Measurements from ENCODE around the gene TSKU. TPM values are rescaled to one million over a fixed set of nuclear protein-coding genes. Genes with fewer than 3 reads are reported as not detected.

Gene TSKU
- total and polyA plus RNA-seq, 2 donors (not counting 1 experiment from before 2014, with no cell fraction given), result 5.0 to 10.6 TPM

GRCh38 chr11:76750746-76751145 is 32.4 kb upstream of the TSKU start:
- H3K79me2 ChIP-seq (ENCODE audit: control insufficient read depth, insufficient read depth, low read length), result no peaks in the 10 kb centered on the region
- DNase-seq (ENCODE audit: low read depth in 2 of 2), result no peak
- H3K4me1 ChIP-seq (ENCODE audit: control insufficient read depth, extremely low read depth, insufficient read depth, low read length), result peaks cover 12% of the 10 kb centered on the region
- H3K9me3 ChIP-seq (ENCODE audit: control insufficient read depth, insufficient read depth, low read depth, low read length), result no peaks in the 10 kb centered on the region
- H2AFZ ChIP-seq (ENCODE audit: low read length), result no peak overlapping the region
- H3K4me3 ChIP-seq (replicated peaks in 1 of 4; ENCODE audit: control extremely low read depth in 1 of 4, insufficient read depth in 1 of 4, low read depth in 3 of 4, low read length in 4 of 4), result no peak overlapping the region
- H3K27ac ChIP-seq (ENCODE audit: insufficient read depth, low read length), result no peak overlapping the region
- peaks cover 2% of the 10 kb centered on the region for H3K27me3 ChIP-seq (ENCODE audit: control insufficient read depth, insufficient read depth, low read length)
- no peaks in the 10 kb centered on the region for H4K20me1 ChIP-seq (ENCODE audit: control insufficient read depth, extremely low read depth, insufficient read depth, low read length)
- no peak overlapping the region for H3K4me2 ChIP-seq (ENCODE audit: extremely low read depth, insufficient read depth, low read length)
- no peak for TF ChIP-seq CTCF (conservative IDR thresholded peaks at IDR 0.05 in 1 of 2, IDR thresholded peaks at IDR 0.05 in 1 of 2; ENCODE audit: low read depth in 1 of 2, low read length in 2 of 2)
- TF ChIP-seq EZH2 (IDR thresholded peaks at IDR 0.05; ENCODE audit: low read length, missing control alignments), result no peak
- no peak overlapping the region for H3K9ac ChIP-seq (ENCODE audit: insufficient read depth, low read length)
- H3K36me3 ChIP-seq (ENCODE audit: control insufficient read depth, insufficient read depth, low read length), result no peaks in the 10 kb centered on the region

- TF ChIP-seq EZH2 (IDR thresholded peaks at IDR 0.05; ENCODE audit: low read length, missing control alignments) (no peak), CTCF (conservative IDR thresholded peaks at IDR 0.05 in 1 of 2, IDR thresholded peaks at IDR 0.05 in 1 of 2; ENCODE audit: low read depth in 1 of 2, low read length in 2 of 2) (no peak)
These were observed 30.6 kb upstream of the TSKU start for GRCh38 chr11:76752321-76753143.

DNA sequence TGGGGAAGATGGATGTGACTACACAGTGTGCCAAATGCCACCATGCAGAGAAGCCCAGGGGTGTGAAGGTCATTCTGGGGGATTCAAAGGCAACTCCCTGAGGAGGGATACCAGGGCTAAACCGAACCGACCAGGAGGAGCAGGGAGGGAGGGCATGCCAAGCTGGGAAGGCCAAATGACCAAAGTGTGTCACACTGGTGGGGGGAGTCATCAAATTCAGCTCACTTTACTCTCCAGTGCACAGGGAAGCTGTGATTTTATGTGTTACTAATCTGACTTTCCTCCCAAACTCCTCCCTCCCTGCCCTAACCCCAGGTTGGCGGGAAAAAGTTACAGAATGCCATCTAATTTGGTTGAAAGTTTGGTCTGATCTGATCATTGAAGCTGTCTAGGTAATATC is 29.7 kb upstream of the TSKU start:
- Histone ChIP-seq H3K9ac (ENCODE audit: insufficient read depth, low read length) (no peak overlapping the region), H3K27ac (ENCODE audit: insufficient read depth, low read length) (peak overlapping the region; percentile 36), H3K27me3 (ENCODE audit: control insufficient read depth, insufficient read depth, low read length) (peaks cover 4% of the 10 kb centered on the region), H3K4me2 (ENCODE audit: extremely low read depth, insufficient read depth, low read length) (peak overlapping the region; percentile 37), H3K4me1 (ENCODE audit: control insufficient read depth, extremely low read depth, insufficient read depth, low read length) (peaks cover 12% of the 10 kb centered on the region), H3K4me3 (replicated peaks in 1 of 4; ENCODE audit: control extremely low read depth in 1 of 4, insufficient read depth in 1 of 4, low read depth in 3 of 4, low read length in 4 of 4) (no peak overlapping the region), H4K20me1 (ENCODE audit: control insufficient read depth, extremely low read depth, insufficient read depth, low read length) (no peaks in the 10 kb centered on the region), H3K79me2 (ENCODE audit: control insufficient read depth, insufficient read depth, low read length) (no peaks in the 10 kb centered on the region), H3K9me3 (ENCODE audit: control insufficient read depth, insufficient read depth, low read depth, low read length) (no peaks in the 10 kb centered on the region), H3K36me3 (ENCODE audit: control insufficient read depth, insufficient read depth, low read length) (no peaks in the 10 kb centered on the region), H2AFZ (ENCODE audit: low read length) (no peak overlapping the region)
- no peak for TF ChIP-seq CTCF (conservative IDR thresholded peaks at IDR 0.05 in 1 of 2, IDR thresholded peaks at IDR 0.05 in 1 of 2; ENCODE audit: low read depth in 1 of 2, low read length in 2 of 2)
- no peak for TF ChIP-seq EZH2 (IDR thresholded peaks at IDR 0.05; ENCODE audit: low read length, missing control alignments)
- no peak for DNase-seq (ENCODE audit: low read depth in 2 of 2)

More at GRCh38 chr11:76752321-76753143, 30.6 kb upstream of the TSKU start:
- Histone ChIP-seq H3K9ac (ENCODE audit: insufficient read depth, low read length) (no peak overlapping the region), H4K20me1 (ENCODE audit: control insufficient read depth, extremely low read depth, insufficient read depth, low read length) (no peaks in the 10 kb centered on the region), H3K4me3 (replicated peaks in 1 of 4; ENCODE audit: control extremely low read depth in 1 of 4, insufficient read depth in 1 of 4, low read depth in 3 of 4, low read length in 4 of 4) (no peak overlapping the region), H3K4me1 (ENCODE audit: control insufficient read depth, extremely low read depth, insufficient read depth, low read length) (peaks cover 12% of the 10 kb centered on the region), H3K79me2 (ENCODE audit: control insufficient read depth, insufficient read depth, low read length) (no peaks in the 10 kb centered on the region), H3K4me2 (ENCODE audit: extremely low read depth, insufficient read depth, low read length) (peak overlapping the region; percentile 54), H3K36me3 (ENCODE audit: control insufficient read depth, insufficient read depth, low read length) (no peaks in the 10 kb centered on the region), H2AFZ (ENCODE audit: low read length) (peak overlapping the region; percentile 75), H3K9me3 (ENCODE audit: control insufficient read depth, insufficient read depth, low read depth, low read length) (no peaks in the 10 kb centered on the region), H3K27ac (ENCODE audit: insufficient read depth, low read length) (peak overlapping the region; percentile 36), H3K27me3 (ENCODE audit: control insufficient read depth, insufficient read depth, low read length) (peaks cover 2% of the 10 kb centered on the region)
- DNase-seq (ENCODE audit: low read depth in 2 of 2), result peak; percentile 92 to 93
